ENCODE measurements around the gene MAGEA8. TPM values are rescaled to one million over a fixed set of nuclear protein-coding genes. Genes with fewer than 3 reads are reported as not detected.
"Not testable (repeated sequence)": the region's sequence is repeated elsewhere in the genome, so short reads cannot be mapped to it uniquely, and the experiment has no call there.

The MAGEA8 gene
- polyA plus RNA-seq (ENCODE audit: insufficient read depth in 1 of 5, insufficient read length in 5 of 5, low replicate concordance in 1 of 5): under 1 TPM; 0.12 to 0.45 (median 0.26) TPM
- long read RNA-seq, donor 1, partial matches to known transcripts: 0 of 1 reads
- long read RNA-seq, donor 1, other reads (novel, unspliced or antisense): 0 of 1 reads
- long read RNA-seq, donor 2: 0 reads
- long read RNA-seq, donor 3: 0 reads
- long read RNA-seq, donor 4: 0 reads
- long read RNA-seq, donor 5: 0 reads
- long read RNA-seq, donor 6: 0 reads
- long read RNA-seq, donor 7: 0 reads
- long read RNA-seq, donor 8: 0 reads

GRCh38 chrX:149881081-149881711, at the start of gene MAGEA8:
Gene MAGEA8 (plus strand): TSS chrX:149881183. CDS start chrX:149884273, 3,090 bp downstream.
- no peak for DNase-seq

- no peak for DNase-seq
Observed at GRCh38 chrX:149831473-149831872, 49.5 kb upstream of the MAGEA8 start.

DNA sequence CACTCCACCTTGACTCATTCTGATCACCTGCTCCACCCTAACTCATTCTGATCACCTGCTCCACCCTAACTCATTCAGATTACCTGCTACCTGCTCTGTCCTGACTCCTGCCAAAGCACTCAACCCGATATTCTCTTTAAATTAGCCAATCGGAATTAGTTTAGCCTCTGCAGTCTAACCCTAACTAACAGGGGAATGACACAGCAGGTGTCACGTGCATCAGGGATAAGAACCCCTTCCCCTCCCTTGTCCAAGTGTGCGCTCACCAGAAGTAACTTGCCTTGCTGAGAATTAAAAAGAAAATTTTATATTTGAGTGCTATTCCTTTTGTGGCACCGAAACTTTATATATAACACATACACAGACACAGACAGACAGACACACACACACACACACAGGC, 44.3 kb upstream of the MAGEA8 start:
- not testable (repeated sequence) for DNase-seq

DNA sequence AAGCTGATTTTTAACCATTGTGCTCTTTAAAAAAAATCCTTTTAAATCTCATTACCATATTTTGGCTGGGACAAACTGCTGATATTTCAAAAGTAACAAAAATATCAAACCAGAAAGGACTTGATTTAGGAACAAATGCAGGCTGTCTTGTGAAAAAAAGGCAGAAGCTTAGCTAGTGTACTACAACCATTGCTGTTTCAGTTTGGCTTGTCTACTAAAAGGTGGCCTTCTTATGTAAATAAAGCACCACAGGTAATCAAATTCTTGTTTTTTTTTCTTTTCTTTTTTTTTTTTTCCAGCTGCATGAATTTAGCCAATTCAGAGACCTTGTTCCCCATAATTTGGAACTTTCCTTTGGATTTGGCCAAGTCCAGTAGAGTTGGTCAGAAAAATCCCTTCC, 43.8 kb upstream of the MAGEA8 start:
- DNase-seq: no peak

GRCh38 chrX:149837639-149838038, 43.3 kb upstream of the MAGEA8 start:
- no peak for DNase-seq

- no peak for DNase-seq
Observed at GRCh38 chrX:149841929-149842328, 39.1 kb upstream of the MAGEA8 start.

DNA sequence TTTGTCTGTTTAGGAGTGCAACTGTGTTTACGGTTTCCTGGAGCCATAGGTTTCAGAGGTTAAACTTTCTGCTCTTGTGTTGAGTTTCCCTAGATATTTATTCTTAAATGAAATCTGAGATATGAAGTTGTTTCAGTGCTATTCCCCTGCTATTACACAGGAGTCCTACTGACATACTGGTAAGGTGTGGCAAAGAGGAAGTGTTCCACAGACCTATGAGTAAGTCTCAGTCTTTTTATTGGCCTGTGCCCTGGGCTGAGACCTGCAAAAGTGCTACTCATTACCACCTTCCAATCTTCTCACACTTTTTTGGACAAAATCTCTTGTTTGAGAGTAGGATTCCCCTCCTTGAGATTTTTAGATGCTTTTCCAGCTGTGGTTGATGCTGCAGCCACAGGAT, 35.6 kb upstream of the MAGEA8 start:
- no peak for DNase-seq

DNA sequence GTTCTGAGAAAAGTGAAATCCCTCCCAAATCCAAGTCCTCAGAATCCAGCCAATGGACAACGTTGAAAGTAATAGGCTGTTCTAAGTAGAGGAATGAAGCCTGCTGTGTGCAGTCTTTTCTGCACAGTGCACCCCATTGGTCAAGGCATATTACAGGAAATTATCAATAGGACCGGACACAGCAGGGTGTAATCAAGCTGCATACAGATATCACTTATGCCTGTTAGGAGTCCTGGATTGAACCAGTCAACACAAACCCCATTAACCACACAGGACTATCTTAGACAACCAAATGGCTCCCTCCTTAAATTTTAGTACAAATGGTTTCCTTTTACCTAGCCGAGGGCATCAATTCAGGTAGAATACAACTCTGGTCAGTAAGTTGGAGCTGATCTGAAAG, 34.2 kb upstream of the MAGEA8 start:
- DNase-seq: no peak

DNA sequence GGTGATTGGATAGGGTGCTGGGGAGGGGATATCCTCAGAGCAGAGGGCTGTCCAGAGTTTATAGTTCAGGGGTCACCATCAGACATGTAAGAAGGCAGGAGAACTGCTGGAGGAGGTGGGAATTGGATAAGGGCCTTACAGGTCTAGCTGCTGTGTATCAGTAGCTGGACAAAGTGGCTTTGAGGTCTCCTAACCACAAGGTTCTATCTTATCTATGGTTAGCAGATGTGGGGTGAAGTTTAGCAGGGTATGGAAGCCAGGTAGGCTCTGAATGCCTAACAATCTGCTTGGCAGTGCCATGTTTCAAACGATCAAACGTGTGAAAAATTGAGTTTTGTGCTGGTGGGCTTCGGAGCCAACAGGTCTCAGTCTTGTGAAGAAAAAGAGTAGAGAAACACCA, 32.1 kb upstream of the MAGEA8 start:
- no peak for DNase-seq

- DNase-seq: no peak
Observed at GRCh38 chrX:149849787-149850186, 31.2 kb upstream of the MAGEA8 start.

DNA sequence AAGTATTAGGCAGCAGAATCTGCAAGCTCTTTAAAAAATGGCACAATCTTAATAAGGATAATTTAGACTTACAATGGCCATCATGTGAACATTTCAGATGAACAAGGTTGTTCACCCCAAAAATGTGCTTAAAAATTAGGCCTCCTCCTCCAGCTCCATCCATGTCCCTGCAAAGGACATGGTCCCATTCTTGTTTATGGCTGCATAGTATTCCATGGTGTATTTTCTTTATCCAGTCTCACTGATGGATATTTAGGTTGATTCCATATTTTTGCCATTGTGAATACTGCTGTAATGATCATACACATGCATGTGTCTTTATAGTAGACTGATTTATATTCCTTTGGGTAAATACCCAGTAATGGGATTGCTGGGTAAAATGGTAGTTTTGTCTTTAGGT, 29.1 kb upstream of the MAGEA8 start:
- DNase-seq: no peak

DNA sequence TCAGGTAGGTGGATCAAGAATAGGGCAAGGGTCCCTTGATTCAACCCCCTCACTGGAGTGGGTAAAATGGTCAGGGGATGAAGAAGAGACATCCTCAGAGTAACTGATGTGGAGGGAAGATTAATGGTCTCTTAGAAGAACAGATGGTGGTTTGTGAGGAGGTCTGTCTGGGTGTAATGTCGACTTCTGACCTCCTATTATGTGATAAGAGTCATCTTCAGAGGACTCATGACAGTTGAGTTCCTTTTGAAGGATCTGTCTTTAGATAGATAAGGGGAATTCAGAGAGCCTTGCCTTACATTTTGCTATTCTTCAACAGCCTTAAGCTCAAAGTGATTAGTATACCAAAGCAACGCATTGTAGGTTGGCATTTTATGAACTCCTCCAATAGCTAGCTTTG, 27.1 kb upstream of the MAGEA8 start:
- DNase-seq: no peak

DNA sequence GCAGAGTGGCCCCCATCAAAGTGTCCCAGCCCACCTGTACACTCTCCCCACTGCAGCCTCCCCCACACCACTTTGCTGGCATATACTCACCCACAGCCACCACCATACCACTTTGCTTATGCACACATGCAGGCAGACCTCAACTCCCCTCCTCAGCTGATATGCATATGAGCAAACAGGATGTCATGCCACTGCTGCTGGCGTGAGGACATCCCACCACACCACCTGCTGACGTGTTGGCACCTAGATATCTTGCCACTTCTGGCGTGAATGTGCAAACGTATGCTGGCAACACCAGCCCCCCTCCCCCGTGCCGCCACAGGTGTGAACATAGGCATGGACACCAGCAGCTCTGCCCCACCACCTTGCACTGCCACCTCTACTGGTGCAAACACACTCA, 22.4 kb upstream of the MAGEA8 start:
- DNase-seq: no peak

- no peak for DNase-seq
Observed at GRCh38 chrX:149860445-149860844, 20.5 kb upstream of the MAGEA8 start.

DNA sequence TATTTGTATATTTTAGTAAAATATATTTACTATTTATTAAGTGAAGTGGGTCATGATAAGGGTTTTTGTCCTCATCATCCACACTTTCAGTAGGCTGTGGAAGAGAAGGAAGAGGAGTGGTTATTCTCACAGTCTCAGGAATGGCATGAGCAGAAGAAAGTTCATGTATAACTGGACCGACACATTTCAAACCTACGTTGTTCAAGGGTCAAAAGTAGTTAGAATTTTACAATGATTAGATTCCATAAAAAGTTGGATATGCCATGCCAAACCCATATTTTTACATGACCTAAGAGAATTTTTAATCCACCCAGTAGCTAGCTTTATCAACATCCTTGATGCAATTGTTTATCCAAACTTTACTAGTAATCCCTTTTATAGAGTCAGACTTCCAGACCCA, 15.6 kb upstream of the MAGEA8 start:
- DNase-seq: no peak

DNA sequence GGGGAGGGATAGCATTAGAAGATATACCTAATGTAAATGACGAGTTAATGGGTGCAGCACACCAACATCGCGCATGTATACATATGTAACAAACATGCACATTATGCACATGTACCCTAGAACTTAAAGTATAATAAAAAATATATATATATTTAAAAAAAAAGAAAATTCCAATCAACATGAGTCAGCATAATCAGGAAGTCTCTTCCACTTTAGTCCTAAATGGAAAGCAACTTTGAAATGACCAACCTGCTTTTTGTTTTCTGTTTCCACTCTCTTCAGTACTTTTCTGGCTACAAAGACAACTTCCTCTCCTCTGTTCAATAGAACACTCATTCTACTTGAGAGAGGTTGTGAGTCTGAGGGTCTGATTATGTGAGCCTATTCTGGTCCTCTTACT, 13.5 kb upstream of the MAGEA8 start:
- DNase-seq: no peak

DNA sequence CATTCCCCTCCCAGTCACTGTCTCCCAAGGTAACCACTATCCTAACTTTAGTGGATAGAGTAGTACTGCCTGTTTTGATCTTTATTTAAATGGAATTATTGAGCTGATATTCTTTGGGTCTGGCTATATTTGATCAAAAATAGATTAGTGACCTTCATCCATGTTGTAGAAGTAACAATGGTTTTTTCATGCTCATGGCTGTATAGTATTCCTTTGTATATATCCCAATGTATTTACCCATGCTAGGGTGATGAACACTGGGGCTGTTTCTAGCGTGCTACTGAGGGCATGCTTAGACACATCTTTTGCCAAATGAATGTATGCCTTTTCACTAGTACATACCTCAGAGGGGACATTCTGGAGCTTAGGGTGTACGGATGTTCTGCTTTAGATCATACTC, 10.1 kb upstream of the MAGEA8 start:
- DNase-seq: no peak

- DNase-seq: no peak
Observed at GRCh38 chrX:149871433-149871832, 9.6 kb upstream of the MAGEA8 start.

DNA sequence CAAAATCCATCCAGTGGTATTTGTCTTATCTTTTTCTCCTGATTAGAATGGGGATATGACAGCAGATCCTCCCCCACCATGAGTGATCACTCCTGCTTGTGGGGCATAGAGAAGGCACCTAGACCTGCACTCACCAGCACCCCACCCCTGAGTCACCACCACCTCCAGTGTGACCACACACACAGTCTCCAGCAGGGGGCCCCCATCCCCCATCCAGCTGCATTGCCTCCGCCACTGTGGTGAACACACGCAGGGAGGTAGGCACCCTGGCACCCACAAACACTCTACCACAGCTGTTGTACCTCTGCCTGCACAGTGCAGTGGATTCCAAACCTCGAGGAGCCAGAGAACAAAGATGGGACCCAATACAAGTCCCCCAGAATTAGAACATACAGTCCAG, 9.0 kb upstream of the MAGEA8 start:
- DNase-seq: no peak

DNA sequence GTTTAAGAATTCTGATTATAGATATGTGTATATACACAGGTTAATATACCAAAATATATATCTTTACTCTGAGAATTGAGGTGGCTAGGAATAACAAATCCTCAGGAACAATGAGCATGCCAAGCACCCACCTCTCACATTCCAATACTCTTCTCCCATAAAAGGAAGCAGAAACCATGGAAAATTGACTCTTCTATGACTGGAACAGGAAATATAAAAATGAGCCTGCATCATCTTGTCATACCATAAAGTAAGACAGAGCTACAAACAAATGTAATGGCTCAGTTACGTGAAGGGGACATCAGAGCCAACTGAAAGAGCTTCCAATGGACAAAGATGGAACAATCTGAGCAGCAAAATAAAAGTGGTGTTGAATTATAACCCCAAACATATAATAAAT, 3.8 kb upstream of the MAGEA8 start:
- DNase-seq: no peak

GRCh38 chrX:149877636-149878035, 3.3 kb upstream of the MAGEA8 start:
- DNase-seq: no peak

GRCh38 chrX:149890828-149891227, 9.8 kb downstream of the MAGEA8 start:
- not testable (repeated sequence) for DNase-seq

GRCh38 chrX:149898554-149898953, 17.6 kb downstream of the MAGEA8 start:
- no peak for DNase-seq

All from right lung (tissue), 10 donors.